Ovary (tissue), 3 donors: ENCODE measurements around the gene CACNB4.

Experiments
- EP300 ChIP-seq: sonication (generic); formaldehyde crosslinking; IDR thresholded peaks from one replicate; pipeline ENCODE4 v1.6.1; 2017; ENCODE audit warnings: antibody characterized with exemption
- TF ChIP-seq, protein P1 (sequence below), 3 donors: fragments of 450-650 bp in 2 of 3; fragments of 200-600 bp in 1 of 3; IDR thresholded peaks; one replicate each; pipeline versions ENCODE4 v1.5.1 to v1.8.0; 2016 to 2022; ENCODE audit warnings: antibody characterized with exemption in 3 of 3, mild to moderate bottlenecking in 1 of 3
- donor health status: DM: no; HTN: no; CAD: no.

DNA sequence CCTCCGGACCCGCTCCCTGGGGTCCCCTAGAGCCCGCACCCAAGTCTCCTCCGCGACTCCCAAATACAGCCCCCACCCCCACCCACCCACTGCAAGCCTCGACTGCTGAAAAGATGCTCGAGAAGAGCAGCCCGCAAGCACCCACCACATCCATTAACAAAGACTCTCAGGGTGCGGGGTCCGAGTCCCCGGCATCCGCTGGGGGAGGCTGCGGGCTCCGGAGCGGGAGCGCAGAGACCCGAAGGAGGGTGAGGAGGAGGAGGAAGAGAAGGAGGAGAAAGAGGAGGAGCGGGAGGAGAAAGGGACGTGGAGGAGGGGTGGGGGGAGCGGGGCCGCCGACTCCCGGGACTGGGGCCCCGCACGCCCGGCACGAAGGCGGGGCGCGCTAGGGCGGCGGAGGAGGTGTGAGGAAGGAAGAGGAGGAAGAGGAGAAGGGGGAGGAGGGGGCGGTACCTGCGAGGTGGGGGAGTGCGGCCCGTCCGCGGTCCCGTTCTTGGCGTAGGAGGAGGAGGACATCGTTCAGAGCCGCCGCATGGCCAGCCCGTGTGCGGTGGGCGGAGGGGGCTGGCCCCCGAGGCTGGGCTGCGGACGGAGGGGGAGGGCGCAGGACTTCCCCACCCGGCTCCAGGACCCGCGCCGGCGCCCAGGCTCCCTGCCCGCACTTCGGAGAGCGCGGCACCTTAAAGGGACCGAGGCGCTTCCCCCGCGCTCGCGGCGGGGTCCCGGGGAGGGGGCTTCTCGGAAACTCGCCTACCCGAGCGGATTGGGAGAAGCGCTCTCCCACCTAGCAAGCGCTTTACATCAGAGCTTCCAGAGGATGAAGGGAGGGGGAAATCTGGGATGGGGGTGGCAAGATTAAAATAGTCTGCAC, at the start of gene CACNB4:
- TF ChIP-seq, protein P1, sequence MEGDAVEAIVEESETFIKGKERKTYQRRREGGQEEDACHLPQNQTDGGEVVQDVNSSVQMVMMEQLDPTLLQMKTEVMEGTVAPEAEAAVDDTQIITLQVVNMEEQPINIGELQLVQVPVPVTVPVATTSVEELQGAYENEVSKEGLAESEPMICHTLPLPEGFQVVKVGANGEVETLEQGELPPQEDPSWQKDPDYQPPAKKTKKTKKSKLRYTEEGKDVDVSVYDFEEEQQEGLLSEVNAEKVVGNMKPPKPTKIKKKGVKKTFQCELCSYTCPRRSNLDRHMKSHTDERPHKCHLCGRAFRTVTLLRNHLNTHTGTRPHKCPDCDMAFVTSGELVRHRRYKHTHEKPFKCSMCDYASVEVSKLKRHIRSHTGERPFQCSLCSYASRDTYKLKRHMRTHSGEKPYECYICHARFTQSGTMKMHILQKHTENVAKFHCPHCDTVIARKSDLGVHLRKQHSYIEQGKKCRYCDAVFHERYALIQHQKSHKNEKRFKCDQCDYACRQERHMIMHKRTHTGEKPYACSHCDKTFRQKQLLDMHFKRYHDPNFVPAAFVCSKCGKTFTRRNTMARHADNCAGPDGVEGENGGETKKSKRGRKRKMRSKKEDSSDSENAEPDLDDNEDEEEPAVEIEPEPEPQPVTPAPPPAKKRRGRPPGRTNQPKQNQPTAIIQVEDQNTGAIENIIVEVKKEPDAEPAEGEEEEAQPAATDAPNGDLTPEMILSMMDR (IDR thresholded peaks at IDR 0.05) = no peak
- TF ChIP-seq EP300 = no peak
